Endothelial cell of umbilical vein (primary cell): ENCODE measurements around the gene CLDN14. TPM values are rescaled to one million over a fixed set of nuclear protein-coding genes. Genes with fewer than 3 reads are reported as not detected.

Experiments used
- BruUV-seq: library from RNA; stranded (reverse); fragments of 400-500 nt; replicated peaks from 2 replicates; lab custom pipeline; 2021; lab: Mats Ljungman, UMichigan
- CTCF ChIA-PET: fragments of 300-600, 350-600 bp; sonication (Branson Sonifier 250); formaldehyde crosslinking; loops from one replicate; lab custom pipeline; 2021; ENCODE audit warnings: antibody characterized with exemption, inconsistent platforms; lab: Charles Lee
- POLR2A ChIA-PET: fragments of 300-600, 350-600 bp; sonication (Branson Sonifier 250); formaldehyde crosslinking; loops from one replicate; lab custom pipeline; 2021; ENCODE audit warnings: antibody characterized with exemption, inconsistent platforms; lab: Charles Lee
- DNase-seq: peaks from one replicate; pipeline ENCODE4 v3.0.0-alpha.2; 2011; ENCODE audit warnings: low read depth, low spot score
- FAIRE-seq: peaks from 2 replicates; lab custom pipeline; 2011; peaks lifted over from hg19 to GRCh38; lab: Jason Lieb, UNC
- H2AFZ ChIP-seq: 2 replicates; pipeline ENCODE4 v1.6.0; 2012; ENCODE audit warnings: low read depth, low read length, control low read depth, inconsistent platforms
- H3K27ac ChIP-seq: 2 replicates; pipeline ENCODE4 v1.5.1; 2011; ENCODE audit warnings: low read depth, mild to moderate bottlenecking, control low read depth, low read length, moderate library complexity; ENCODE audit not compliant: insufficient read depth
- H3K27me3 ChIP-seq, 2 experiments: 2 replicates each; pipeline versions ENCODE4 v1.6.0 to v1.6.1; 2011; ENCODE audit warnings: low read length in 2 of 2, mixed read lengths in 1 of 2; ENCODE audit not compliant: control insufficient read depth in 2 of 2, insufficient read depth in 2 of 2
- H3K36me3 ChIP-seq, 2 experiments: 2 replicates in 1 of 2; 3 replicates in 1 of 2; pipeline ENCODE4 v1.5.1; 2011; ENCODE audit warnings: low read length in 2 of 2, mild to moderate bottlenecking in 1 of 2, moderate library complexity in 1 of 2; ENCODE audit not compliant: control insufficient read depth in 2 of 2, insufficient read depth in 2 of 2; ENCODE audit errors: extremely low read depth in 1 of 2
- H3K4me1 ChIP-seq: 3 replicates; pipeline ENCODE4 v1.5.1; 2011; ENCODE audit warnings: mild to moderate bottlenecking, low read length; ENCODE audit not compliant: control insufficient read depth, insufficient read depth; ENCODE audit errors: extremely low read depth
- H3K4me2 ChIP-seq: 2 replicates; pipeline ENCODE4 v1.6.1; 2011; ENCODE audit warnings: low read length, control low read depth, mixed read lengths; ENCODE audit not compliant: insufficient read depth
- H3K4me3 ChIP-seq, 3 experiments: fragments of 200-600 bp in 1 of 3; sonication (generic), shearing (Covaris generic) in 1 of 3; replicated peaks in 1 of 3; 2 replicates each; pipeline ENCODE4 v1.5.1; 2011 to 2016; ENCODE audit warnings: control low read depth in 3 of 3, low read length in 3 of 3, mild to moderate bottlenecking in 2 of 3, inconsistent platforms in 1 of 3, low read depth in 1 of 3, moderate library complexity in 1 of 3; ENCODE audit not compliant: insufficient read depth in 1 of 3
- H3K79me2 ChIP-seq: 2 replicates; pipeline ENCODE4 v1.6.0; 2012; ENCODE audit warnings: low read length, inconsistent platforms; ENCODE audit not compliant: control insufficient read depth, insufficient read depth
- H3K9ac ChIP-seq: replicated peaks from 2 replicates; pipeline ENCODE3; 2011; ENCODE audit warnings: low read length, control low read depth; ENCODE audit not compliant: insufficient read depth; ENCODE audit errors: extremely low read depth
- H3K9me1 ChIP-seq: replicated peaks from 3 replicates; pipeline ENCODE4 v1.6.0; 2011; ENCODE audit warnings: mild to moderate bottlenecking, low read length; ENCODE audit not compliant: control insufficient read depth, insufficient read depth; ENCODE audit errors: extremely low read depth
- H3K9me3 ChIP-seq: replicated peaks from 2 replicates; pipeline ENCODE4 v1.5.1; 2012; ENCODE audit warnings: low read length, inconsistent platforms; ENCODE audit not compliant: control insufficient read depth, insufficient read depth
- H4K20me1 ChIP-seq: replicated peaks from 2 replicates; pipeline ENCODE3; 2011; ENCODE audit warnings: mild to moderate bottlenecking, low read length; ENCODE audit not compliant: control insufficient read depth, insufficient read depth; ENCODE audit errors: extremely low read depth
- EZH2 ChIP-seq: IDR thresholded peaks from 2 replicates; pipeline ENCODE4 v1.6.1; 2012; ENCODE audit warnings: borderline replicate concordance, low read depth, mild to moderate bottlenecking, moderate library complexity, low read length, inconsistent platforms; ENCODE audit not compliant: severe bottlenecking
- FOS ChIP-seq: IDR thresholded peaks from 2 replicates; pipeline ENCODE4 v1.6.1; 2011; ENCODE audit warnings: mild to moderate bottlenecking, low read length, moderate library complexity, borderline replicate concordance; ENCODE audit not compliant: insufficient read depth
- GATA2 ChIP-seq: IDR thresholded peaks from 2 replicates; pipeline ENCODE4 v1.7.0; 2011; ENCODE audit warnings: low read depth, mild to moderate bottlenecking, moderate library complexity, mixed read lengths, low read length; ENCODE audit not compliant: insufficient read length, insufficient read depth
- JUN ChIP-seq: IDR thresholded peaks from 2 replicates; pipeline ENCODE4 v1.6.1; 2011; ENCODE audit warnings: borderline replicate concordance, low read depth; ENCODE audit not compliant: insufficient read length, insufficient read depth
- MYC ChIP-seq: IDR thresholded peaks from one replicate; pipeline ENCODE4 v1.6.1; 2011; ENCODE audit warnings: mild to moderate bottlenecking, low read depth, low read length
- POLR2A ChIP-seq: IDR thresholded peaks from 2 replicates; pipeline ENCODE4 v1.6.1; 2012; ENCODE audit warnings: low read depth, mild to moderate bottlenecking, control low read depth, low read length
- POLR2AphosphoS5 ChIP-seq: IDR thresholded peaks from 2 replicates; pipeline ENCODE4 v1.6.1; 2012; ENCODE audit warnings: low read depth, mild to moderate bottlenecking, control low read depth, low read length, moderate library complexity; ENCODE audit not compliant: insufficient read depth
- dilution Hi-C: fragments of 300-500 bp; cut with MboI; formaldehyde crosslinking; loops from one replicate; pipeline ENCODE4 v1.15.0; 2019; ENCODE audit warnings: low sequenced_read_pairs; ENCODE audit not compliant: extremely low pct_ligation_motif_present
- intact Hi-C: fragments of 100-400 bp; cut with micrococcal nuclease; formaldehyde crosslinking; loops from one replicate; pipeline ENCODE4 v1.10.0; 2022
- polyA plus RNA-seq, 4 experiments: library from polyadenylated mRNA; depleted of rRNA in 3 of 4; stranded (reverse) in 3 of 4; unstranded in 1 of 4; fragments of >200 nt; gene quantifications; 2 replicates each; pipeline versions ENCODE4 v1.2.1 to v1.2.3, GENCODE V29; 2011 to 2012; ENCODE audit warnings: missing spikeins in 1 of 4
- total RNA-seq: library from RNA; stranded (reverse); gene quantifications from 2 replicates; pipeline ENCODE4 v1.2.3, GENCODE V29; 2021
- TF ChIP-seq, protein P1 (sequence below), 2 donors: IDR thresholded peaks; 1 replicate in 1 of 2; 2 replicates in 1 of 2; pipeline ENCODE4 v1.5.1; 2011; ENCODE audit warnings: low read length in 2 of 2, mild to moderate bottlenecking in 2 of 2, moderate library complexity in 2 of 2, control low read depth in 1 of 2, inconsistent platforms in 1 of 2, low read depth in 1 of 2; ENCODE audit not compliant: insufficient read depth in 1 of 2; ENCODE audit errors: extremely low read depth in 1 of 2
- TF ChIP-seq, protein P2 (sequence below): IDR thresholded peaks from 2 replicates; pipeline ENCODE4 v1.6.1; 2011; ENCODE audit not compliant: insufficient read depth, insufficient read length

Gene CLDN14
- total and polyA plus RNA-seq, 2 donors (not counting 3 experiments of a cell fraction or from before 2014, with no cell fraction given), result 1.0 to 2.5 TPM

- no peaks in the 10 kb centered on the region for H4K20me1 ChIP-seq
- BruUV-seq, result no TSS peak
- ChIA-PET POLR2A (no interaction called here), CTCF (no interaction called here)
- TF ChIP-seq EZH2 (no peak), POLR2AphosphoS5 (no peak), GATA2 (no peak), MYC (no peak), FOS (no peak), JUN (no peak), POLR2A (no peak)
- TF ChIP-seq, protein P1, sequence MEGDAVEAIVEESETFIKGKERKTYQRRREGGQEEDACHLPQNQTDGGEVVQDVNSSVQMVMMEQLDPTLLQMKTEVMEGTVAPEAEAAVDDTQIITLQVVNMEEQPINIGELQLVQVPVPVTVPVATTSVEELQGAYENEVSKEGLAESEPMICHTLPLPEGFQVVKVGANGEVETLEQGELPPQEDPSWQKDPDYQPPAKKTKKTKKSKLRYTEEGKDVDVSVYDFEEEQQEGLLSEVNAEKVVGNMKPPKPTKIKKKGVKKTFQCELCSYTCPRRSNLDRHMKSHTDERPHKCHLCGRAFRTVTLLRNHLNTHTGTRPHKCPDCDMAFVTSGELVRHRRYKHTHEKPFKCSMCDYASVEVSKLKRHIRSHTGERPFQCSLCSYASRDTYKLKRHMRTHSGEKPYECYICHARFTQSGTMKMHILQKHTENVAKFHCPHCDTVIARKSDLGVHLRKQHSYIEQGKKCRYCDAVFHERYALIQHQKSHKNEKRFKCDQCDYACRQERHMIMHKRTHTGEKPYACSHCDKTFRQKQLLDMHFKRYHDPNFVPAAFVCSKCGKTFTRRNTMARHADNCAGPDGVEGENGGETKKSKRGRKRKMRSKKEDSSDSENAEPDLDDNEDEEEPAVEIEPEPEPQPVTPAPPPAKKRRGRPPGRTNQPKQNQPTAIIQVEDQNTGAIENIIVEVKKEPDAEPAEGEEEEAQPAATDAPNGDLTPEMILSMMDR (IDR thresholded peaks at IDR 0.05; ENCODE audit: extremely low read depth in 1 of 2, insufficient read depth in 1 of 2, low read depth in 1 of 2, low read length in 2 of 2), result no peak
- TF ChIP-seq, protein P2, sequence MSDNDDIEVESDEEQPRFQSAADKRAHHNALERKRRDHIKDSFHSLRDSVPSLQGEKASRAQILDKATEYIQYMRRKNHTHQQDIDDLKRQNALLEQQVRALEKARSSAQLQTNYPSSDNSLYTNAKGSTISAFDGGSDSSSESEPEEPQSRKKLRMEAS, result no peak
- DNase-seq (no peak), FAIRE-seq (no peak)
- no peaks in the 10 kb centered on the region for H3K9me3 ChIP-seq
- no peak overlapping the region for H2AFZ ChIP-seq
- no peak overlapping the region for H3K9ac ChIP-seq
- H3K27ac ChIP-seq, result no peak overlapping the region
- H3K4me3 ChIP-seq, result no peak overlapping the region
- no peaks in the 10 kb centered on the region for H3K79me2 ChIP-seq
- intact Hi-C loops (no loop called here), dilution Hi-C loops (no loop called here)
- no peaks in the 10 kb centered on the region for H3K4me1 ChIP-seq
- H3K36me3 ChIP-seq, result no peaks in the 10 kb centered on the region
- H3K27me3 ChIP-seq, result no peaks in the 10 kb centered on the region
- H3K4me2 ChIP-seq, result no peak overlapping the region
- no peaks in the 10 kb centered on the region for H3K9me1 ChIP-seq
These were observed 44.6 kb upstream of the CLDN14 start for GRCh38 chr21:36524477-36524876.
